Fibroblast of villous mesenchyme (primary cell): ENCODE data around the gene FRMD5. TPM values are rescaled to one million over a fixed set of nuclear protein-coding genes. Genes with fewer than 3 reads are reported as not detected.

Experiments
- DNase-seq: peaks from one replicate; pipeline ENCODE4 v3.0.0-alpha.2; 2010; ENCODE audit warnings: low read depth
- H3K4me3 ChIP-seq: 2 replicates; pipeline ENCODE4 v1.5.1; 2011; ENCODE audit warnings: low read depth, mild to moderate bottlenecking, low read length
- CTCF ChIP-seq: IDR thresholded peaks from 2 replicates; pipeline ENCODE4 v1.5.1; 2012; ENCODE audit warnings: low read depth, mild to moderate bottlenecking, low read length; ENCODE audit not compliant: insufficient read depth
- total RNA-seq: library from RNA; depleted of rRNA; stranded (reverse); fragments of >200 nt; gene quantifications from 2 replicates; pipeline ENCODE4 v1.2.3, GENCODE V29; 2012

Gene FRMD5
- total RNA-seq, 1 donor, result 1.3 TPM

GRCh38 chr15:43977072-43977884 is 217.8 kb downstream of the FRMD5 start:
- H3K4me3 ChIP-seq, result no peak overlapping the region
- no peak for DNase-seq
- no peak for TF ChIP-seq CTCF

- no peak for TF ChIP-seq CTCF
- DNase-seq, result no peak
- no peak overlapping the region for H3K4me3 ChIP-seq
Observed at GRCh38 chr15:43975770-43976169, 219.3 kb downstream of the FRMD5 start.

- no peak overlapping the region for H3K4me3 ChIP-seq
- no peak for TF ChIP-seq CTCF
- no peak for DNase-seq
Observed at GRCh38 chr15:43975326-43975725, 219.7 kb downstream of the FRMD5 start.

- no peak overlapping the region for H3K4me3 ChIP-seq
- TF ChIP-seq CTCF, result no peak
- DNase-seq, result no peak
Observed at GRCh38 chr15:43974852-43975251, 220.2 kb downstream of the FRMD5 start.

- no peak for DNase-seq
- TF ChIP-seq CTCF, result no peak
- H3K4me3 ChIP-seq, result no peak overlapping the region
Observed at GRCh38 chr15:43969802-43970375, 225.2 kb downstream of the FRMD5 start.

- TF ChIP-seq CTCF, result no peak
- no peak overlapping the region for H3K4me3 ChIP-seq
- peak; percentile 7 for DNase-seq
Observed at GRCh38 chr15:43968551-43968950, 226.5 kb downstream of the FRMD5 start.
